Mesenchymal stem cell (in vitro differentiated cells and primary cell): Measurements from ENCODE around the gene PSMD3.
A peak's percentile ranks its signal among the peaks of the same experiment; 100 is the strongest.

Source experiments
- DNase-seq: peaks from one replicate; pipeline ENCODE4 v3.0.0-alpha.2; 2013
- H2AFZ ChIP-seq: one replicate; pipeline ENCODE4 v1.6.1; 2013; ENCODE audit warnings: low read depth, mild to moderate bottlenecking, control low read depth, inconsistent platforms, low read length, moderate library complexity
- H2AK5ac ChIP-seq: 2 replicates; pipeline ENCODE4 v1.6.1; 2013; ENCODE audit warnings: low read length, moderate library complexity, mild to moderate bottlenecking, inconsistent platforms; ENCODE audit not compliant: severe bottlenecking
- H2BK120ac ChIP-seq: one replicate; pipeline ENCODE4 v1.6.1; 2013; ENCODE audit warnings: low read depth, mild to moderate bottlenecking, inconsistent platforms, low read length, moderate library complexity
- H2BK12ac ChIP-seq, 2 experiments: one replicate each; pipeline ENCODE4 v1.6.1; 2013; ENCODE audit warnings: inconsistent platforms in 2 of 2, low read length in 2 of 2, mild to moderate bottlenecking in 2 of 2, moderate library complexity in 2 of 2, control low read depth in 1 of 2
- H2BK15ac ChIP-seq: one replicate; pipeline ENCODE4 v1.6.1; 2013; ENCODE audit warnings: mild to moderate bottlenecking, low read depth, inconsistent platforms; ENCODE audit not compliant: poor library complexity, severe bottlenecking
- H2BK5ac ChIP-seq: 2 replicates; pipeline ENCODE4 v1.6.1; 2013; ENCODE audit warnings: low read depth, mild to moderate bottlenecking, low read length, control low read depth, inconsistent platforms; ENCODE audit not compliant: poor library complexity, severe bottlenecking
- H3K14ac ChIP-seq, 2 experiments: one replicate each; pipeline ENCODE4 v1.6.1; 2013; ENCODE audit warnings: inconsistent platforms in 2 of 2, low read length in 2 of 2, control low read depth in 1 of 2, mild to moderate bottlenecking in 1 of 2, moderate library complexity in 1 of 2
- H3K18ac ChIP-seq, 2 experiments: one replicate each; pipeline ENCODE4 v1.6.1; 2013; ENCODE audit warnings: inconsistent platforms in 2 of 2, low read length in 2 of 2, control low read depth in 1 of 2, low read depth in 1 of 2, mild to moderate bottlenecking in 1 of 2
- H3K23ac ChIP-seq, 2 experiments: one replicate each; pipeline ENCODE4 v1.6.1; 2013; ENCODE audit warnings: inconsistent platforms in 2 of 2, low read length in 2 of 2, mild to moderate bottlenecking in 2 of 2, moderate library complexity in 2 of 2, control low read depth in 1 of 2
- H3K27ac ChIP-seq: 2 replicates; pipeline ENCODE4 v1.5.1; 2013; ENCODE audit warnings: mild to moderate bottlenecking, moderate library complexity, low read length, control low read depth, inconsistent platforms; ENCODE audit not compliant: poor library complexity, severe bottlenecking
- H3K27me3 ChIP-seq, 2 experiments: 2 replicates each; pipeline versions ENCODE4 v1.6.1 to v1.7.0; 2013; ENCODE audit warnings: low read length in 2 of 2, mild to moderate bottlenecking in 2 of 2, moderate library complexity in 2 of 2, control low read depth in 1 of 2, inconsistent platforms in 1 of 2; ENCODE audit not compliant: control insufficient read depth in 1 of 2, insufficient read depth in 1 of 2
- H3K36me3 ChIP-seq, 2 experiments: 2 replicates each; pipeline versions ENCODE4 v1.6.1 to v1.7.0; 2013; ENCODE audit warnings: low read length in 2 of 2, control low read depth in 1 of 2, inconsistent platforms in 1 of 2, low read depth in 1 of 2, mild to moderate bottlenecking in 1 of 2; ENCODE audit not compliant: insufficient read depth in 2 of 2, control insufficient read depth in 1 of 2
- H3K4ac ChIP-seq, 2 experiments: one replicate each; pipeline ENCODE4 v1.6.1; 2013; ENCODE audit warnings: inconsistent platforms in 2 of 2, low read length in 2 of 2, mild to moderate bottlenecking in 2 of 2, moderate library complexity in 2 of 2, control low read depth in 1 of 2, low read depth in 1 of 2
- H3K4me1 ChIP-seq: 2 replicates; pipeline ENCODE4 v1.6.1; 2013; ENCODE audit warnings: low read depth, low read length, control low read depth; ENCODE audit not compliant: control insufficient read depth, insufficient read depth
- H3K4me2 ChIP-seq: 2 replicates; pipeline ENCODE4 v1.6.1; 2013; ENCODE audit warnings: low read length, mild to moderate bottlenecking, inconsistent platforms; ENCODE audit not compliant: poor library complexity, severe bottlenecking
- H3K4me3 ChIP-seq, 2 experiments: 2 replicates each; pipeline versions ENCODE4 v1.5.1 to v1.7.0; 2013; ENCODE audit warnings: low read length in 2 of 2, mild to moderate bottlenecking in 2 of 2, control low read depth in 1 of 2, low read depth in 1 of 2; ENCODE audit not compliant: insufficient read depth in 1 of 2
- H3K79me1 ChIP-seq: replicated peaks from 2 replicates; pipeline ENCODE4 v1.6.1; 2013; ENCODE audit warnings: mild to moderate bottlenecking, control low read depth, low read length, inconsistent platforms; ENCODE audit not compliant: poor library complexity, severe bottlenecking
- H3K9ac ChIP-seq: 2 replicates; pipeline ENCODE4 v1.7.0; 2013; ENCODE audit warnings: mild to moderate bottlenecking, low read length, moderate library complexity
- H3K9me3 ChIP-seq: 2 replicates; pipeline ENCODE4 v1.7.0; 2013; ENCODE audit warnings: mild to moderate bottlenecking, low read length; ENCODE audit not compliant: control insufficient read depth
- H4K8ac ChIP-seq: one replicate; pipeline ENCODE4 v1.6.1; 2013; ENCODE audit warnings: inconsistent platforms, mild to moderate bottlenecking, low read length, moderate library complexity
- H4K91ac ChIP-seq: one replicate; pipeline ENCODE4 v1.6.1; 2013; ENCODE audit warnings: mild to moderate bottlenecking, low read length, inconsistent platforms
- WGBS: methylation state at CpG from one replicate; pipeline ENCODE4 v1.1.7; 2013; ENCODE audit warnings: mixed read lengths; 5-methylcytosine and 5-hydroxymethylcytosine counted together

PSMD3 gene

GRCh38 chr17:40018211-40019121, 37.9 kb downstream of the PSMD3 start:
- Histone ChIP-seq H2BK5ac (no peak overlapping the region), H2AK5ac (peak overlapping the region; percentile 75), H3K18ac (peak overlapping the region in 1 of 2 experiments; percentile 78), H3K36me3 (peaks cover 16 to 47% of the 10 kb centered on the region in 2 experiments), H2BK120ac (no peak overlapping the region), H2BK15ac (no peak overlapping the region), H3K4me2 (no peak overlapping the region), H3K14ac (peak overlapping the region in 1 of 2 experiments; percentile 26), H2BK12ac (peak overlapping the region in 1 of 2 experiments; percentile 15), H3K4ac (peak overlapping the region in 1 of 2 experiments; percentile 40), H4K8ac (peak overlapping the region; percentile 9), H3K4me3 (peak overlapping the region in 1 of 2 experiments; percentile 38), H3K27me3 (no peaks in the 10 kb centered on the region), H3K9me3 (no peaks in the 10 kb centered on the region), H3K27ac (peak overlapping the region; percentile 34), H3K23ac (no peak overlapping the region), H3K9ac (peak overlapping the region; percentile 51), H2AFZ (no peak overlapping the region), H3K79me1 (no peaks in the 10 kb centered on the region), H4K91ac (peak overlapping the region; percentile 19), H3K4me1 (peaks cover 61% of the 10 kb centered on the region)
- DNase-seq, result no peak
- 54% methylated on average over 11 of the region's 15 CpGs for WGBS

- Histone ChIP-seq H2AK5ac (peak overlapping the region; percentile 75), H3K36me3 (peaks cover 16 to 47% of the 10 kb centered on the region in 2 experiments), H3K9ac (peak overlapping the region; percentile 51), H3K4me2 (no peak overlapping the region), H4K91ac (no peak overlapping the region), H2BK5ac (no peak overlapping the region), H2BK12ac (peak overlapping the region in 1 of 2 experiments; percentile 49), H3K27ac (peak overlapping the region; percentile 34), H3K23ac (no peak overlapping the region), H3K4ac (no peak overlapping the region), H3K79me1 (no peaks in the 10 kb centered on the region), H3K9me3 (no peaks in the 10 kb centered on the region), H3K4me3 (peak overlapping the region in 1 of 2 experiments; percentile 38), H3K14ac (no peak overlapping the region), H3K4me1 (peaks cover 62% of the 10 kb centered on the region), H3K27me3 (no peaks in the 10 kb centered on the region), H3K18ac (no peak overlapping the region), H2BK15ac (no peak overlapping the region), H2AFZ (no peak overlapping the region), H4K8ac (no peak overlapping the region), H2BK120ac (no peak overlapping the region)
- 90% methylated on average over 24 of the region's 24 CpGs for WGBS
- no peak for DNase-seq
Measured at GRCh38 chr17:40019140-40019991, 38.8 kb downstream of the PSMD3 start.

- H3K14ac ChIP-seq, result no peak overlapping the region
- H2BK120ac ChIP-seq, result no peak overlapping the region
- no peak overlapping the region for H4K8ac ChIP-seq
- H3K36me3 ChIP-seq, result peaks cover 16 to 47% of the 10 kb centered on the region in 2 experiments
- no peak overlapping the region for H3K18ac ChIP-seq
- no peak overlapping the region for H4K91ac ChIP-seq
- H3K4me1 ChIP-seq, result peaks cover 59% of the 10 kb centered on the region
- peak overlapping the region; percentile 52 for H2BK15ac ChIP-seq
- no peaks in the 10 kb centered on the region for H3K79me1 ChIP-seq
- no peak overlapping the region for H2AFZ ChIP-seq
- H3K23ac ChIP-seq, result no peak overlapping the region
- no peak overlapping the region for H2BK12ac ChIP-seq
- no peaks in the 10 kb centered on the region for H3K9me3 ChIP-seq
- no peak overlapping the region for H3K4ac ChIP-seq
- no peak overlapping the region for H3K27ac ChIP-seq
- no peak overlapping the region for H2AK5ac ChIP-seq
- H3K27me3 ChIP-seq, result no peaks in the 10 kb centered on the region
- DNase-seq, result no peak
- 96% methylated on average over 13 of the region's 13 CpGs for WGBS
- no peak overlapping the region for H3K4me3 ChIP-seq
- no peak overlapping the region for H2BK5ac ChIP-seq
- H3K9ac ChIP-seq, result peak overlapping the region; percentile 8
- H3K4me2 ChIP-seq, result no peak overlapping the region
Measured at GRCh38 chr17:40020146-40020545, 39.5 kb downstream of the PSMD3 start.
